ENCODE measurements around the gene PODXL. TPM values are rescaled to one million over a fixed set of nuclear protein-coding genes. Genes with fewer than 3 reads are reported as not detected.
"Not testable (repeated sequence)": the region's sequence is repeated elsewhere in the genome, so short reads cannot be mapped to it uniquely, and the experiment has no call there.

Gene PODXL
- total RNA-seq, 1 donor from 2014 or later = 11.4 TPM

DNA sequence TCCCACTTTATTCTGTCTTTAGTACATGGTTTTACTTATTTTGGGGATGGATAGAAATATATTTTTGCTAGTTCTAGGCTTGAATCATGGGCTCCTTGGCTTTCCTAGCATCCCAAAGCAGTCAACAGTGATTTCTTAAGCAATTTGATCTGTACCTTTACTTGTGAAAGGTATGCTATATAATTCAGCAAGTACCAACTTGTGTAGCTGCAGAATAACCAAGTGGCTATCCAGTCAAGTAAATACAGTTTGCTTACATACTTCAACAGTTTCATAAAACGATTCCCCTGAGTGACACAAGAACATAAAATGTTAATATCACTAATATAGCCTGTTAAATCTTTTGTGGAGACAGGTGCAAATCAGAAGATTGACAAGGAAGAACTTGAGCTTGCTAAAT is 67.2 kb downstream of the PODXL start:
- no peak for DNase-seq

DNA sequence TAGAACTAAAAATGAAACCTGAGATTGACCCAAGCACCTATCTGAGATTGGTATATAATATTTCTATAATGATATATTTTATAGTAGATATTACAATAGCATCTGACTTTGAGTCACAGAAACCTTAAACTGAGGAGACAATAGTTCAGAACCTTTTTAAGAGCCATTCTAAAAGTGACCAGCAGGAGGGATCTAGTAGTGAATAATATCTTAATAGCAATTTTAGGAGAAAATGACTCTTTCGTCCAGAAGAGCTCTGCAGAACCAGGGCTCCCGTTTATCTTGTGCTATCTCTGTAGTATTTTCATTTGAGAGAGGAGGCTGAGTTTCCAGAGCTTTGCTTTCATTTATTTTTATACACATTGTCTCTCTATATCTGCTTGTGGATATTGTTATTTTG is 68.1 kb downstream of the PODXL start:
- no peak for DNase-seq

DNA sequence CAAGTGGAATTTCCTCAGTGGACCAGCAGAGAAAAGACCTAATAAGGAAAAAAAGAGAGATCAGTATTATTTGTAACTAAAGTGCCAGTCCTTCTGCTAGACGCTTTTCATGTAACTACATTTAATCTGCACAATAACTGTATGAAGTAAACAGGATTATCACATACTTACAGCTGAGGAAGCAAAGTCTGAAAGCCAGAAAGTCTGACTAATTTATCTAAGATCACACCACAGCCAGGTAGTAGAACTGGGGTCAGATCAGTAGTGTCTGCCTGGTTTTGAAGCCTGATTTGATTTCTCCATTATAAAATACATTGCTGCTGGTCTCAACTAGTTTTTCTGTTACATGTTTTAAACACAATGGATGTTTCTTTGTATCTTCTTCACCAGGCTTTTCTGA is 69.2 kb downstream of the PODXL start:
- DNase-seq = no peak

DNA sequence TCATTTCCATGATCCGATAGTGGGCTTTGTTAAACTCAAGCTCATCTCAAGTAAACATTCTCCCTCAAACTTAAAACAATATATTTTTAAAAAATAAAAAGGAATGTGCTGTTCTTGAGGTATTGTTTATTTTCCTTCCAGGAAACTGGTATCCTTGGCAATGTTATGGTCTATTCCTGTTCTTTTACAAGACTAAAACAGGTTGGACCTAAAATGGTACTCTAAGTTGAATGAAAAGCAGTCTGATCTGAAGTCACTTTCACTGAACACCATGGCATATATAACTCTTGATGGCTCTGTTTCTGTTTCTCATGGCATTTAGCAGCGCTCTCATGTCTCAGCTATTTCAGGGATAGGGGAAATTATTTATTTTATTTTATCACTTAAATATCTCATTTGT is 70.1 kb downstream of the PODXL start:
- no peak for DNase-seq

DNA sequence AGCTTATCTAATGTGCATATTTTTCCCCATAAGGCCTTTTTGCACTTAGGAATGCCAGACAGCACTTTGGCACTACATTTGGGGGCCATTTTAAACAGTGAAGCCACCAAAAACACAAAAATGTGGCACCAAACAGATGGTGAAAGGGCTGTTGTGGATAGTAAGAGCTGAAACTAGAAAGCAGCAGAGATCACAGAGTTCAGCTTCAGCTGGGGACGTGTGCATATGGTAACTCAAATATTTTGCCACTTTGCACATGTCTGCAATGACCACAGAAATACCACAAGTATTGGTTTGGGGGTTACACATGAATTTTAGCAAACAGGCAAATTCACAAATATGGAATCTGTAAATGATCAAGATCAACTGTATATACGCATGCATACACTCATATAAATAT is 72.8 kb downstream of the PODXL start:
- DNase-seq = no peak

DNA sequence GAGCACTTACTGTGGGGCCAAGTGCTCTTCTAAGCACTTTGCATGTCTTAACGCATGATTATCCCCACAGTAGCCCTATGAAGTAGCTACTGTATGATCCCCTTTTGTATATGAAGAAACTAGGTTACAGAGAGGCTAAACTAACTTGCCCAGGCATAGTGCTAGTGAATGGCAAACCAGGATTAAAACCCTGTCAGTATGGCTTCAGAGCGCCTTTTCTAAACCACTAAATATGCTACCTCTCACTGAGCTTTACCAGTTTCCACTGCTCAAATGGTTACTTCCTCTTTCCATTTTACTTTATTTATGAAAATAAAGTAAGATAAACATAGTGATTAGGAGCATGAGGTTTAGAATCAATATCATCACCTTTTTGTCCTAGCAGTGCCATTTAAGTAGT is 73.6 kb downstream of the PODXL start:
- no peak for DNase-seq

DNA sequence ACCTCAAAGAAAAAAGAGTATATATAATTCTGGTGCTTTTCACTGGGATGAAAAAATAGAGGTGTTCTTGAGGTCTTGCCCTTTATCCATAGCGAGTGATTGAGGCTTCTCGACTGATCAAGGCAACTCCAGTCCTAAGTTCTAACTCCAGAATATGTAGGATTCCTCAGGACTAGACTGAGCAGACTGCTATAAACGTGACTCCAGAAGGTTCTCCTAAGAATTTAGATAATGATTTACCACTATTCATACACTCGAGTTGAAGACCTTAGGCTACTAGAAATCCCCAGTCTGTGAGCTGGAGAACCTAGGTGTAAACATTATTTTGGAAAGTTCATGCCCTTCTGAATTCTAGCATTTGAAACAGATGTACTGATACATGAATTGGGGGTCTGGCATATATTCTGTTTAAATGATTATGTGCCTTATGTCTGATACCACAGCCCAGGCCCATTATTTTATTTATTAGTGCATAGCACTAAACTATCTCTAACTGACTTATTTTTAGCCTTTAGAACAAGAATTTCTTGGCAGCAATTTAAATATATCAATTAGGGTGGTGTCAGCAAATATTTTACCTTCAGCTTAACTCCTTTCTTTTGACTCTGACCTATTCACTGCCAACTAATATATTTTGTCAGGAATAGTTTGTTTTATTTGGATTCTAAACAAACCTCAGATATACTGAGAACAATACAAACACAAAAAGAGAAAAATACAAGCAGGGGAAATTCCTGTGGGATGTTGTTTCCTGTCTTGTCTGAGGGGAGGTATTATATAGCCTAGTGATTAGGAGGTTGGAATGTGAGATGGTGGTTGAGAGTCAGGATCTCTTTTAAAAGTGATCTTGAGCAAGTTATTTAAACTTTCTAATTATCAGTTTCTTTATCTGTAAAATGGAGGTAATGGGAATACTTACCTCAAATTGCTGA is 75.8 kb downstream of the PODXL start:
- DNase-seq = no peak

DNA sequence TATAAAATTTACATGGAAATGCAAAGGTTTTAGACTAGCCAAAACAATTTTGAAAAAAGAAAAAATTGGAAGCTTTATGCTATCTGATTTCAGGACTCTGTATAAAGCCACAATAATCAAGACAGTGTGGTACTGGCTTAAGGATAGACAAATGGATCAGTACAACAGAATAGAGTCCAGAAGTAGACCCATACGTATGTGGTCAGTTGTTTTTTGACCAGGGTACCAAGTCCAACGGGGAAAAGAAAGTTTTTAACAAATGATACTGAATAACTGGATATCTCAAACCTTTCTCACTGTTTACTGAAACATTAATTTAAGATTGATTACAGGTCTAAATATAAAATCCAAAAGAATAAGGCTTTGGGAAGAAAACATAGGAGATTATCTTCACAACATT is 79.7 kb downstream of the PODXL start:
- DNase-seq = no peak

DNA sequence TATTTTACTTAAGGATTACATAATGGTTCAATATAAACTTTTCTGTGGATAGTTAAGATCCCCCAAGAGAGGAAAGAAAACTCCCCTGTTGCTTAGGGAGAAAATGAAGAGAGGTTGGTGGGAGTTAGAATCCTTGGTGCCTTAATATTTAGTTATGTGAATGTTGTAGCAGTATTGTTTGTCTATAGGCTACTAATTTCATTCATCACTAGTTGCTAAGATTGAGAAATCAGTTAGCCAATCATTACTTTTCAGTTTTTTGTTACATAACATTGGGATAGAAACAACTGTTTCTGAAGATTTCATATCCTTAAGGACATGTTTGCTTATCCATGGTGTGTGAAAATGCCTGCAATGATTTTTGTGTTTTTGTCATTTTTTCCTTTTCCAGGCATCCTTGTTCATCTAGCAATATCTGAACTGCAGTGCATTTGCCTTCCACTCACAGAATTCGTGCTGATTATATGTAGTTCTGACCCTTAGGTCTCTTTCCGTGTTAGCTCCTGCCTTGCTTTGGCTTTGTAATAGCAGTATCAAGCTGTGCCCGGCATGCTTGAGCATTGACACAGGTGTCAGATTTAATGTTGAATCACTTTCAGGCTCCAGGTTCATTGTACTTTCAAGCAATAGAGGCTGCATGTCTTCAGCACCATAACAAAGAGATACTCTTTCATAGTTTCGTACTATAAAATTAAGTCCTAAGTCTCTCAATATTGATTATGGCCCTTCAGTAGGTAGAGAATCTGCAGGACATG is 85.0 kb downstream of the PODXL start:
- DNase-seq = no peak

DNA sequence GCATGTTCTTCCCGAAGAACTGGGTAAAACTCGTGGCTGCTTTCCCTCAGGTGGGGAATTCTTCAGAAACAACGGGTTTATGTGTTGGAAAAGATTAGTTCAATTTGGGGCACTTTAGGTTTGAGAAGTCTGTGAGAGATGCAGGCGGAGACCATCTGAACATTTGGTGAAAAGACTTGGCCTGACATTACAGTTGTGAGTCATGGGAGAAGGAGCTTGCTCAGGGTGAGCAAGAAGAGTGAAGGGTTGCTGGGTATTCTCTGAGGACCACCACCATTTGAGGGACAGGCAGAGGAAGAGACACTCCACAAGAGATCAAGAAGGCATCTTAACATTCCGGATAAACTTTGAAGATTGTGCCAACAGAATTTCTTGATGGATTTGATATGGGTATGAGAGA is 88.6 kb downstream of the PODXL start:
- no peak for DNase-seq

DNA sequence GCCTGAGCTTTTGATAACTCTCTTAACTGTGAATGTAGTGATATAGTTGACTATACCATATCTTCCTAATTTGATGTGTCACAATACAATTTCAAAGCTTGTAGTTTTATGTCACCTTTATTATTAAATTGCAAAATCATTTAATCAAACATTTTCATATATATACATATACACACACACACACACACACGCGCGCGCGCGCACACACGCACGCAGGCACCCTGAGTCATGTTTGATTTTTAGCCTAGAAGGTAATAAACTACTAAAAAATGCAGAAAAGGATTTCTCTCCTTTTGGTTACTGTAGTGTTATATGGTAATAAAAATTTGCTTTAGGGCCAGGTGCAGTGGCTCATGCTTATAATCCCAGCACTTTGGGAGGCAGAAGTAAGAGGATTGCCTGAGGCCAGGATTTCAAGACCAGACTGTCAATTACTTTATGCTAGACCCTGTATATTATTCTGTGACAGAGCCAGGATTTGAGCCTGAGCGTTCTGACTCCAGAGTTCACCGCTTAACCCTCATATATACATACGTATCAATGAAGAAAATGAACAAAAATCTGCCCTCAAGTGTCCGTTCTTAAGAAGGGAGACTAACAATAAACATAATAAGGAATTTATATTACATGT is 89.6 kb downstream of the PODXL start:
- DNase-seq = no peak

DNA sequence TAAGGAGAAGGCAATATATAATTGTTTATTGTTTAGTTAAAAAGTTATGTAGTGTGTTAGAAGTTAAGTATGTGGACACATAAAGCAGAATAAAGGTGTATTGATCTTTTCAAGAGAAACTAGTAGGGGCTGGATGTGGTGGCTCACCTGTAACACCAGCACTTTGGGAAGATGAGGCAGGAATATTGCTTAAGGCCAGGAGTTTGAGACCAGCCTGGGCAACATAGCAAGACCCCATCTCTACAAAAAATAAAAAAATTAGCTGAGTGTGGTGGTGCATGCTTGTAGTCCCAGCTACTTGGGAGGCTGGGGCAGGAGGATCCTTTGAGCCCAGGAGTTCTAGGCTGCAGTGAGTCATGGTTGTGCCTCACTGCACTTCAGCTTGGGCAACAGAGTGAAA is 93.7 kb downstream of the PODXL start:
- DNase-seq = not testable (repeated sequence)

DNA sequence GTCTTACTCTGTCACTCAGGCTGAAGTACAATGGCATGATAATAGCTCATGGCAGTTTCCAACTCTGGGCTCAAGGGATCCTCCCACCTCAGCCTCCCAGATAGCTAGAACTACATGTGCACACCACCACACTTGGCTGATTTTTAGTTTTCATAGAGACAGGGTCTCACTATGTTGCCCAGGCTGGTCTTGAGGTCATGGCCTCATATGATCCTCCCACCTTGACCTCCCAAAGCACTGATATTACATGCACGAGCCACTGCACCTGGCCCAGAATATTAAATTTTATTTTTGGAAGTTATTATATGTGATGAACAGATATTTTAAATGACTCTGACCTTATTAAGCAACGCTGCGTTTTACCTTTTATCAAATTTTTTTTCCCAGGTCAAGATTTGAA is 94.4 kb downstream of the PODXL start:
- no peak for DNase-seq

DNA sequence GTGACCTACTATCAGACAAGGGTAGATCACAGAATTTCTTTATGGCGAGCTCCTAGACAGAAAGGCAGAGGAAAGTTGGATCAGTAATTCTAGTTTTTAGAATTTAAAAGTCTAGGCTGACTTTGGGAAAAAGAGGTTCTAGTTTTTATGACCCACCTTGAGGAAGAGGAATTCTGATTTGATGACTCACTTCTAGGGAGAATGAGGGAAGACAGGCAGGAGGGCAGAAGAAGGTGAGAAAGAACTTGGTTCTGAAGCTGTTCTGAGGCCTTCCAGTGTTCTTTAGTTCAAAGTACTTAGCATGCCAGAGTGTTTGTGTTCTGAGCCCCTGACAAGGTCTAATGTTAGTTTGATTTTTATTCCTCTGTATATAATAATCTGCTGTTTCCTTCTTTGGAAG is 97.2 kb downstream of the PODXL start:
- no peak for DNase-seq

DNA sequence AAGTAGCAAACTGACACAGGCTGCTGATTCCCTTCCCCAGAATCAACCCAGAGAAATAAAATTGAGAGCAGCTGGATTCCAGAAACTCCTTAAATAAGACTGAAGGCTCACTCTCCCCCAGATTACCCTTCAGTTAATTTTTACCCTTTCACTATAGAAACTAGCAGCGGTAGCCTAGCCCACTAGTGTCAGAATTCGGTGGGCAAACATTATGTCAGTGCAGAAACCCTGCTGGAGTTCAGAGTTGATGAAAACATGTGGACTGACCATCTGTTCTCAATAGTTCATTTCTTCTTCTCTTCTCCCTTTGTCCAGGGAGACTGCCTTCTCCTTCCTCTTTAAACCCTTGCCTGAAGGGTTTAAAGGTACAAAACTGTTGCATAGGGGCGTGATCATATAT is 100.1 kb downstream of the PODXL start:
- DNase-seq = no peak

DNA sequence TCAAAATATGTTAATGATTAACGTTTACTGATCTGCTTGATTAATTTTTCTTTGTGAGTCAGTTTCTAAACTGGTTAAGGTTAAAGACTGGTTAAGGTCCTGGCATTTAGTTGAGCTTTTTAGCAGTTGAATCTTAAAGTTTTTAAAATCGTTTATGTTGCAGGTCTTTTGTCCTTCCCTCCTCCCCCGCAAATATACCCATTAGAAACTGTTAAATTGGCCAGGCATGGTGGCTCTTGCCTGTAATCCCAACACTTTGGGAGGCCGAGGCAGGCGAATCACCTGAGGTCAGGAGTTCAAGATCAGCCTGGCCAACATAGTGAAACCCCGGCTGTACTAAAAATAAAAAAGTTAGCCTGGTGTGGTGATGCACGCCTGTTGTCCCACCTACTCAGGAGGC is 100.9 kb downstream of the PODXL start:
- DNase-seq = no peak

DNA sequence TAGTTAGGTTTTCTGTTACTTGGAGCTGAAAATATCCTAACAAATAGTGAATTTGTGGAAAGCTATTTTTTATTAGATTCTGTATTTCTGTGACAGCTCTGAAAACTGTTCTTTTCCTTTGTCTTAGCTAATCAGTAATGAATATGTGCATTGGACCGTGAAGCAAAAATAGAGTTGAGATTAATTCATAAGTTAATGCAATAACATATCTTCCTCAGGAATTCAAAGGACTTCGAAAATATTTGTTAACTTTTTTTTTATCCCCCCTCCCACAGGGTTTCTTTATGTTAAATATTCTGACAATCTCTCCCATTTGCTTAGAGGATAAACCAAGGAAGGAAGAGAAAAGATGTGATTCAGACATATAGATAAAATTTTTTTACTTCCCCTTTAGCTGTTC is 101.4 kb downstream of the PODXL start:
- no peak for DNase-seq

DNA sequence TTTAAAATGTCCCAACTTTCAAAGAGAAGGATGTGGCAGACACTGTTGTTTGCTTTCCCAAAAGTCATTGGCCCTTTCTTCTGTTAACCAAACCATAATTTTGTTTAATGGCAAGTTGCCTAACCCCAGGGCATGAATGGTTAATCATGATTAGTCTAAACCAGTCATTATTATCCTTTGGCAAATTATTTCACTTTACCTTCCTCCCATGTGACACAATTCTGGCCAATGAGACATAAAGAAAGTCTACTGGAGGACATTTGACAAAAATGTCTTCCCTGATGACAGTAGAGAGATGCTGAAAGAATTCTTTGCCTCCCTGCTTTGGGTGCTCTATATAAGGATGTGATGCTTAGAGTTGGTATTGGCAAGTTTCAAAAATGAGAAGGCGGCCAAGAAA is 101.9 kb downstream of the PODXL start:
- no peak for DNase-seq

Other genes starting within 250 kb of the PODXL start
- 62.3 TPM for gene MKLN1, start 228.8 kb downstream of the PODXL start, total RNA-seq

All from skin of body (tissue), 2 donors.